ENCODE data around the gene DHX40.

- TF ChIP-seq, protein P1, sequence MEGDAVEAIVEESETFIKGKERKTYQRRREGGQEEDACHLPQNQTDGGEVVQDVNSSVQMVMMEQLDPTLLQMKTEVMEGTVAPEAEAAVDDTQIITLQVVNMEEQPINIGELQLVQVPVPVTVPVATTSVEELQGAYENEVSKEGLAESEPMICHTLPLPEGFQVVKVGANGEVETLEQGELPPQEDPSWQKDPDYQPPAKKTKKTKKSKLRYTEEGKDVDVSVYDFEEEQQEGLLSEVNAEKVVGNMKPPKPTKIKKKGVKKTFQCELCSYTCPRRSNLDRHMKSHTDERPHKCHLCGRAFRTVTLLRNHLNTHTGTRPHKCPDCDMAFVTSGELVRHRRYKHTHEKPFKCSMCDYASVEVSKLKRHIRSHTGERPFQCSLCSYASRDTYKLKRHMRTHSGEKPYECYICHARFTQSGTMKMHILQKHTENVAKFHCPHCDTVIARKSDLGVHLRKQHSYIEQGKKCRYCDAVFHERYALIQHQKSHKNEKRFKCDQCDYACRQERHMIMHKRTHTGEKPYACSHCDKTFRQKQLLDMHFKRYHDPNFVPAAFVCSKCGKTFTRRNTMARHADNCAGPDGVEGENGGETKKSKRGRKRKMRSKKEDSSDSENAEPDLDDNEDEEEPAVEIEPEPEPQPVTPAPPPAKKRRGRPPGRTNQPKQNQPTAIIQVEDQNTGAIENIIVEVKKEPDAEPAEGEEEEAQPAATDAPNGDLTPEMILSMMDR (IDR thresholded peaks at IDR 0.05) = no peak
- no peak for TF ChIP-seq EP300 (IDR thresholded peaks at IDR 0.05)
Measured at GRCh38 chr17:59572301-59572924, 7.0 kb downstream of the DHX40 start.
